Epidermal melanocyte (primary cell): Measurements from ENCODE around the gene ADORA1.

ENCODE experiments used
- DNase-seq: peaks from one replicate; pipeline ENCODE4 v3.0.0; 2011; ENCODE audit warnings: low spot score; ENCODE audit not compliant: insufficient read length

The ADORA1 gene

DNA sequence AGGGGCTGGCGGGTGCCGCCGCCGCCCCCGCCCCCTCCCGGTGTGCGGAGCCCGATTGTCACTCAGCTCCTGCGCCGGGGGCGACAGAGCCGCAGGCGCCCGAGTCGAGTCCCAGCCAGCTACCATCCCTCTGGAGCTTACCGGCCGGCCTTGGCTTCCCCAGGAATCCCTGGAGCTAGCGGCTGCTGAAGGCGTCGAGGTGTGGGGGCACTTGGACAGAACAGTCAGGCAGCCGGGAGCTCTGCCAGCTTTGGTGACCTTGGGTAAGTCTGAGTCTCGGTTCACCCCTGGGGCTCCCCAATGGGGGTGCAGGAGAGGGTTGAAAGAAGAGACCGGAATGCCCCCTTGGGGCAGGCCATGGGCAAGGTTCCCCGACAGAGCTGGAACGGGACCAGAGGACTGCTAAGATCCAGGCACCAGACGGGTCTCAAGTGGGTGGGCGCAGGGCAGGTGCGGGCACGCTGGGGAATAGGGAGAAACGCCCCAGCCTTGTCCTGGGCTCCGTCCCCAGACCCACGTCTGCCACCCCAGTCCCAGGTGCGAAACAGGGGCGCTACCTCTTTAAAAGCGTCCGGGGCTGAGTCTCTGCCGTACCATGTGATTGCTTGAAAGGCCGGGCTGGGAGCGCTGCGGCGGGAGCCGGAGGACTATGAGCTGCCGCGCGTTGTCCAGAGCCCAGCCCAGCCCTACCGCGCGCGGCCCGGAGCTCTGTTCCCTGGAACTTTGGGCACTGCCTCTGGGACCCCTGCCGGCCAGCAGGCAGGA, at the start of gene ADORA1:
TSS of gene ADORA1 (plus strand) at position 61 of the 765 bp plus-strand sequence. CDS start 1,116 bp downstream, outside the sequence.
- DNase-seq = no peak

- no peak for DNase-seq
Observed at GRCh38 chr1:203077956-203078355, 49.6 kb upstream of the ADORA1 start.

DNA sequence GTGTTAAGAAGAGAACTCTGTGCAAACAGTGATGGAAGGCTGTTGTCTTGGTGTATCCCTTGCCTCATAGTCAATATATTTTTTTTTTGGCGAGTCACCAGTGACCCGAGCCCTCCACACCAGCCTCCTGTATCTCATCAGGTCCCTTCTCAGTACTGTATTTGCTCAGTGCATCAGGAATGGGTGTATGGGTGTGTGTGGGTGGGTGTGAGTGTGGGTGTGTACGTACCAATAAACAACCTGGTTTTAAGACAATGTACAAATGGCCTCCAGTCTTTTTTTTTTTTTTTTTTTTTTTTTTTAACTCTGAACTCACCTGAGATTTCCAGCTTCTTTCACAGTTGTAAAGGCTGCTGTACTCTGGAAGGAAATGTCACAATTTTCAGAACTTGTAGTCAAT, 49.0 kb upstream of the ADORA1 start:
- DNase-seq = no peak

DNA sequence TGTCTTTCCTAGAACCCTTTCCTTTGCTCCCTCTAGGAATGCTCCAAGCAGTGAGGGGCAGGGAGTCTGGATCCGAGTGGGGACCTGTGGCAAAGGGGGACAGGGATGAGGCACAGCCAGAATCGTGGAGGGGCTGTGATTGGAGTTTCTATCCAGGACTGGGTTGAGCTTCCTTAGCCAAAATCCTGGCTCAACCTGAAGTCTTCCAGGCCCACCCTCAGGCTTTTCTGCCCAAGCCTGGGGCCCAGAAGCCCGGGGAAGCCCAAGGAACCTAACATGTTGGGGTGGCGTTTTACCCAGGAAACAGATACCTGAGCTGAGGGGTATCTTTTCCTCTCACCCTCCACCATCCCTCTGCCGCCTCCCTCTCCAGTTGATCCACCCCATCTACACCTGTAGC, 47.1 kb upstream of the ADORA1 start:
- no peak for DNase-seq

GRCh38 chr1:203081465-203082230, 45.9 kb upstream of the ADORA1 start:
- DNase-seq = no peak

GRCh38 chr1:203082231-203082505, 45.4 kb upstream of the ADORA1 start:
- DNase-seq = no peak

- DNase-seq = no peak
Observed at GRCh38 chr1:203082571-203083462, 44.7 kb upstream of the ADORA1 start.

GRCh38 chr1:203083463-203083921, 44.0 kb upstream of the ADORA1 start:
- no peak for DNase-seq

DNA sequence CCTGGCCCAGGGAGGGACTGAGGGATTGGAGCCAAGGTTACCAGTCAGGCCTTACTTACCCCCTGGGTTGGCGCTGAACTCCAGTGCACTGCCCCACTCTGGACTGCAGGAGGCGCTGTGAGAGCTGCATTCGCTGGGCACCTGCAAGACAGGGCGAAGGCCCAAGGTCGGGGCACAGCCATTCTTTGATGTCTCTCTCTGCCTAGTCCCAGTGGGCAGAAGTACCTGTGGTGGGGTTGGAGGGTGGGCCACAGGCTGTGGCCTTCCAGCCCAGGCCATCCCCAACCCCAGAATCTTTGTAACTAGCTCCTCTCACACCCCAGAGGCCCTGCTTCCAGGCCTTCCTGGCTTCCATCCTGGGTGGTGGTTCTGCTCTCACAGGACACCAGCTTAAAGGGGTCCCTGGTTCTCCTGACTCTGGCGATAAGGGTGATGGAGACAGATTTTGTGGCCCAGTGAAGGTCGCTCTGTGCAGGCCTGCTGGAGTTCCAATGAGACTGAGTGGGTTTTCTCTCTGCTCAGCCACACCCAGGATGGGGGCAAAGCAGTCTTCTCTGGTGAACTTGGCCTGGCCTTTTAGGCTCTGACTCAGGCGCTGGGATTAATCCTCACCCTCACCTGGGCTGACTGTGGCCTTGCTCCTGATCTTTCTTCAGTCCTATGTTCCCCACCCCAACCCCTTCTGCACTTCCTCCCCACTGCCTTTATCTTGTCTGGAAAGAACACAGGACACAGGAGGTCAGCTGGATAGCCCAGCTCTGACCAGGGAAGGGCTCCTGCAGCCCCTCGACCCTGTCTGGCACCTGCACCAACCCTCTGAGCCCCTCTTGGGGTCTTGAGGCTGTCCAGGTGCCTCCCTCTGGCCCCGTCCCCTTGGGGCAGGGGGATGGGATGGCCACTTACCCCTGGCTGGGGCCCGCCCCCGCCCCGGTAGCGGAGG, 42.7 kb upstream of the ADORA1 start:
- DNase-seq = no peak

- no peak for DNase-seq
Observed at GRCh38 chr1:203085528-203086406, 41.8 kb upstream of the ADORA1 start, which contains the start of gene MYOG. Gene MYOG, minus strand, starts transcription at chr1:203086012. Its CDS starts 51 bp downstream, at chr1:203085961.

GRCh38 chr1:203086992-203087763, 40.3 kb upstream of the ADORA1 start:
- DNase-seq = no peak

DNA sequence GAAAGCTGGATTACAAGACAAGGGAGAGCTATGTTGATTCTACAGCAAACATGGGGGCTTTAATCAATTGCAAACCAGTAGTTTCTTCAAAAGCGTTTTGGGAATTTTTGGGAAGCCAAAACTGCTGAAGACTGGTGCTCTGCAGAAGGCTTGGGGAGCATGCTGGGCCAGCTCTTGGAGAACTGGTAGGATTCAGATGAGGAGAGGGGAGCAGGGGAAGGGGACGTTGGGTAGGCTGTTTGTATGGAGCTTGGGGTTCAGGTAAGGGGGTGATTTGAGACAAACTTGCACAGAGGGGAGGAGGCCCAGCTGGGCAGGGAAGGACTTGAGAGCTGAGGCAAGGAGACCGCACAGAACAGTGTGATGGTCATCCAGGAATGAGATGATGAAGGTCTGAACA, 39.1 kb upstream of the ADORA1 start:
- DNase-seq = no peak

- DNase-seq = no peak
Observed at GRCh38 chr1:203089001-203089650, 38.4 kb upstream of the ADORA1 start.

DNA sequence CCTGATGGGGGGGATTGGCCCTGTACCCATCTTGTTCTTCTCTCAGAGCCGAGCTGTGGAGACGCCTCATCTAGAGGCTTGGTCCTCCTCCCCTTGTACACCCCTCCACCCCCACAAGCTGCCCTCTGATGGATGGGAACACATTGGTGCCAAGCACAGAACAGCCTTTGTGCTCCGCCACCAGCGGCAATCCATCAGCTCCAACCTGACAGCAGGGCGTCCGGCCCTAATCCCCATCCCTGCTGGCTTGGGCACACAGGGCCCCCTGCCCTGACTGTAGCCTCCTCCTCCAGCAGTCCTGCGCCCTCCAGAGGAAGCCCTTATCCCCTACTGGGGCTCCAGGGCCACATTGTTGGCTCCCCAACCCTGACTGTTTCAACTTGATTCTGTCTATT, 37.9 kb upstream of the ADORA1 start:
- DNase-seq = no peak

DNA sequence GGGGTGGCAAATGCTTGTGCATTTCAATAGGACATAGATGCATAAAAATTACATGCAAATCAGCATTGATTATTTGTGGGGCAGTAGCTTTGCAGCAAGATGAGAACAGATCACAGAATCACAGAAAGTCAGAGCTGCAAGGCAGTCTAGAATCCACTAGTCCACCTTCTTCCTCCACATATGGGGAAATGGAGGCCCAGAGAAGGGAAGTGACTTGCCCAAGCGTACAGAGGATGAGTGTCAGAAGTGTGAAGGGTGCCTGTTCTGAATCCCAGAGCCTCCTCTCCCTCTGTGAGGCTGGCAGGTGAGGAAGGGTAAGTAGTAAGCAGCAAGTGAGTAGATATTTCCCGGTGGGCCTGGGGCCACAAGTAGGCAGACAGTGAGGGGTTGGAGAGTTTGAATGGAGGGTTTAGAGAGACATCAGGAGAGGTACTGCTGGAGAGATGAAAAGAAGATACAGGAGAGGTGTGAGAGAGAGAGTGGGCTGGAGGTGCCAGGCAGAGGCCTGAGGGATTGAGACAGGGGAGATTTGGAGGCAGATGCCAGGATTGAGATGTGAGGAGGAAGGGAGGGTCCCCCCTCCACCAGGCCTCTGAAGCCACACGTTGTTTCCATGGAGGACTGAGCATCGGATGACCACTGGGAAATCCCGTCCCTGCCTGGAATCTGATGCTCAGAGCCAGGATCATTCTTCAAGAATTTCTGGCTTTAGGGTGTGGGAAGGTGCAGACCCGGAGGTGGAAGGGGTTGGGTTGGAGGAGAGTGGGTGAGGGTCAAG, 36.9 kb upstream of the ADORA1 start:
- DNase-seq = no peak

DNA sequence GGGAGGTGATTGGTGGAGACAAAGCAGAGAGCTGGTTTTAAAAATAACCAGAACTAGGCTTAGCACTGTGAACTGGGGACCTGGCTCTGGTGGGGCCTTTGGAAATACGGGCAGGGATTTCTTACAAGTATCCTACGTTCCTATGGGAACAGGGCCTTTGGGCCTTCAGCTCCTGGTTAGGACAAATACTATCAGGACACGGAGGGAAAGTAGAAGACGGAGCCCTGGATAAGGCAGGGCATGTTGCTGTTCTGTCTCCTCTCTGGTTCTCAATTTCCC, 36.4 kb upstream of the ADORA1 start:
- DNase-seq = no peak

DNA sequence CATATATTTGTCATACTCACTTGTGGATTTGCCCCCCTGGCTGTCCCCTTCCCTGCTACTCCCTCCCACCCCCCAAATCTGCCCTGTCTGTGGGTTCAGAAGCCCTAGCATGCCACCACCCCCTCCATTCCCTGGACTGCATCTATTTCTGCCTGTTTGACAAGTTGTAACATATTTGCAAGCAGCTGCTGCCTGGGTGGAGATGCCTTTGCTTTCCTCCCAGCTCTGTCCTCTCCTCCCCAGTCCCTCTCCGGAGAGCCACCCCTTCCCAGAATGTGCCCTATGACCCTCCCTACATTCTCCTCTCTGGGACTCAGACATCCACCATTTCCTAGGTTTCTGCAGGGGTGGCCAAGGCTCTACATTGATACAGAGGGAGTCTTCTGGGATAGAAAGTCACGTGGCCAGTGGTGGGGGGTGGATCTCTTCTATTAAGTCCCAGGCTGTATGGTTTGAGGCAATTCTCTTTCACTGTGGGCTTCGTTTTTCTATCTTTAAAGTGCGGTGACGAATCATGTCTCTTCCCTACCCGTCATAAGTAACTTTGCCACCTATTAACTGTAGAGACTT, 35.7 kb upstream of the ADORA1 start:
- no peak for DNase-seq
